Mucosa of rectum (tissue), 2 donors: ENCODE measurements around the gene ETS1.

Source experiments
- H3K27ac ChIP-seq, 2 donors: one replicate each; pipeline ENCODE4 v1.7.0; 2013; ENCODE audit warnings: inconsistent platforms in 2 of 2, low read depth in 2 of 2, low read length in 2 of 2
- H3K27me3 ChIP-seq, 2 donors: one replicate each; pipeline ENCODE4 v1.7.0; 2013; ENCODE audit warnings: low read length in 2 of 2; ENCODE audit not compliant: control insufficient read depth in 2 of 2, insufficient read depth in 2 of 2
- H3K36me3 ChIP-seq, 2 donors: one replicate each; pipeline ENCODE4 v1.7.0; 2013; ENCODE audit warnings: low read length in 2 of 2; ENCODE audit not compliant: control insufficient read depth in 2 of 2, insufficient read depth in 2 of 2
- H3K4me1 ChIP-seq, 2 donors: one replicate each; pipeline ENCODE4 v1.7.0; 2013; ENCODE audit warnings: low read length in 2 of 2, mild to moderate bottlenecking in 1 of 2; ENCODE audit not compliant: control insufficient read depth in 2 of 2, insufficient read depth in 2 of 2
- H3K4me3 ChIP-seq, 2 donors: one replicate each; pipeline ENCODE4 v1.7.0; 2013; ENCODE audit warnings: low read length in 2 of 2
- H3K9ac ChIP-seq, 2 donors: one replicate each; pipeline ENCODE4 v1.7.0; 2013; ENCODE audit warnings: low read length in 2 of 2, low read depth in 1 of 2, mild to moderate bottlenecking in 1 of 2
- H3K9me3 ChIP-seq, 2 donors: one replicate each; pipeline ENCODE4 v1.7.0; 2013; ENCODE audit warnings: low read length in 2 of 2; ENCODE audit not compliant: control insufficient read depth in 2 of 2
- donor health status: healthy.
- donor health status: Normal muscosa, but diverticular disease.

ETS1 gene

DNA sequence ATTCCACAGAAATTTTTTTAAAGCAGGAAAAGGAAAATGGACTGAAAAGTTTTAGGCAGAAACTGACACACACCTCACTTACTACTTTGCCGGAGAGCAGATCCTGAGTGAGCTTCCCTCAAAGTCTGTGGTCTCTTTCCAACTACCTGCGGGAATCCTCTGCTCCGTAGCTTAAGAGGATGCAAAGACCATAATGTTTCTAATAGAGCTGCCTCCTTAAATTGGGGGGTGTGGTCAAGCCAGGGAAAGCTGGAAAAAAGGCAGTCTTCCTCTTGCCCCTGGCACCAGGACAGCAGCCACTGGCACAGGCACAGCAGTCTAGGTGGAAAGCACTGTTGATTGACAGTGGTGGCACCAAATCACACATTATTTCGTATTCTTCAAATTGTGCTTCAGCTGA is at the start of gene ETS1:
Gene ETS1 (minus strand): TSS at position 144 of the 400 bp plus-strand sequence. CDS start 14,428 bp downstream, outside the sequence.
- Histone ChIP-seq H3K4me3 (peak within 1 kb of the TSS in 1 of 2 donors; percentile 19), H3K9me3 (no peaks in the 10 kb centered on the region), H3K36me3 (no peaks in the 10 kb centered on the region), H3K9ac (no peak within 1 kb of the TSS), H3K4me1 (no peaks in the 10 kb centered on the region), H3K27me3 (no peaks in the 10 kb centered on the region), H3K27ac (no peak within 1 kb of the TSS)

GRCh38 chr11:128634395-128634794 is 47.0 kb upstream of the ETS1 start:
- H3K4me3 ChIP-seq = no peak overlapping the region
- no peaks in the 10 kb centered on the region for H3K9me3 ChIP-seq
- H3K27ac ChIP-seq = no peak overlapping the region
- H3K4me1 ChIP-seq = peaks cover 6 to 10% of the 10 kb centered on the region in 2 donors
- H3K36me3 ChIP-seq = no peaks in the 10 kb centered on the region
- no peaks in the 10 kb centered on the region for H3K27me3 ChIP-seq
- no peak overlapping the region for H3K9ac ChIP-seq

GRCh38 chr11:128633384-128633965 is 46.1 kb upstream of the ETS1 start:
- H3K27ac ChIP-seq = no peak overlapping the region
- no peaks in the 10 kb centered on the region for H3K9me3 ChIP-seq
- no peak overlapping the region for H3K9ac ChIP-seq
- H3K4me3 ChIP-seq = no peak overlapping the region
- no peaks in the 10 kb centered on the region for H3K27me3 ChIP-seq
- H3K4me1 ChIP-seq = peaks cover 6 to 10% of the 10 kb centered on the region in 2 donors
- no peaks in the 10 kb centered on the region for H3K36me3 ChIP-seq

GRCh38 chr11:128632141-128632791 is 44.9 kb upstream of the ETS1 start:
- Histone ChIP-seq H3K27me3 (no peaks in the 10 kb centered on the region), H3K36me3 (no peaks in the 10 kb centered on the region), H3K9ac (no peak overlapping the region), H3K4me1 (peaks cover 6 to 10% of the 10 kb centered on the region in 2 donors), H3K9me3 (no peaks in the 10 kb centered on the region), H3K27ac (no peak overlapping the region), H3K4me3 (no peak overlapping the region)

DNA sequence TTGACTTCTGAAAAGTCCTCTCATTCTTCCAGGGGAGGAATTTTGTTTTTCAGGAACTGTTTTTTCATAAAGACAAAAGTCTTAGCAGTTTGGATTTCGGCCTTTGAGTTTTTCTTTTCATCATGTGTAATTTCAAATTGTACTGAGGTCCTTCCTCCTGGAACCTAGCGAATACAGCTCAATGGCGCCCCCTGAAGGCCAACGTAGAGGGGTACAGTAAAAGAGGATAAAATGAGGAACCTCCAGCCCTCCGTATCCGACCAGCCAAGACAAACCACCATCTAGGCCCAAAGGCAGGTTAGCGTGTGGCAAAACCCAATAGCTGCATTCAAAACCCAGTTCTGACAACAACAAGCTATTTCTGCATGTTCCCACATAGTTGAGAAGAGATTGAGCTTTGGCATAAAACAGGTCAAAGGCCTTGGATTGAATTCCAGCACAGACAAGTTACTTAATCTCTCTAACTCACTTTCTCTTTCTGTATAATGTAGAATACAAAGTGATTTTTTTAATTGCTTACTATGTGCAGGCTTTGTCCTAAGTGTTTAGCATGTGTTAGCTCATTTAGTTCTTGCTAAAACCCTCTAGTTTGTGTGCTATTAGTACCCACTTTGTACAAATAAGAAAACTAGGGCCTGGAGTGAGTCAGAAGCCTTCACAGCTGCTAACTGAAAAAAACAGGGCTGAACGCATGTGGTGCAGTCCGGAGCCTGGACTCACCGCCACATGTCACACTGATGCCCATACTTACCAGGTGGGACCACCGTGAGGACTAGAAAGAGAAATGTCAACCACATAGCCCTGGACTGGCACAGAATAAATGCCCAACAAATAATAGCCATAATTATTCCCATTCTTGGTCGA is 43.2 kb upstream of the ETS1 start:
- H3K4me3 ChIP-seq = peak overlapping the region in 1 of 2 donors; percentile 50
- no peak overlapping the region for H3K27ac ChIP-seq
- H3K4me1 ChIP-seq = peaks cover 6 to 22% of the 10 kb centered on the region in 2 donors
- H3K9me3 ChIP-seq = no peaks in the 10 kb centered on the region
- H3K27me3 ChIP-seq = no peaks in the 10 kb centered on the region
- peak overlapping the region; percentile 59 to 70 for H3K9ac ChIP-seq
- no peaks in the 10 kb centered on the region for H3K36me3 ChIP-seq

DNA sequence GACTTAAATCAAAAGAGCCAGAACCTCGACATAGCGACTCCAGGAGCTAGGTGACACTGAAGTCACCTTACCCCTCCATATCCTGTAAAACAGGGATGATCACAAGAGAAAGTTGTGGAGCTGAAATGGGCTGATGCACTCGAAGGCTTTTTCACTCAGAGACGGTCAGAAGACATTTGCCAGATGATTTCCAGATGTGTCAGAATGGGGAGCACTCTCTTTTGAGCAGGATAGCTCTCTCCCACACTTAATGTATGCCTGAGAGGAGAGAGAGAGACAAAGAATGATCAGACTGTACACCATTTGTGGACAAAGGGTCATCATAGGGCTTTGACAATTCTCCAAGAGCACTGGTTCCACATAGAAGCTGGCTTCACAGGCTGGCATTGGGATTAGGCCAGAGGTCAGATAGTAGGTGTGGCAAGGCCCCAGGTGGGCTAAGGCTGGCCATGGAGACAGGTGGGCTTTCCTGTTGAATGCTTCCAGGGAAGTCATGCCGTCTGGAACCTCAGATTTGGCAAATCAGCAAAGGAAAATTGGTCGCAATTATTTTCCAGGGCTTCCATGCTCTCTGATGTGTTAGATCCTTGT is 42.3 kb upstream of the ETS1 start:
- no peaks in the 10 kb centered on the region for H3K36me3 ChIP-seq
- peak overlapping the region in 1 of 2 donors; percentile 29 for H3K27ac ChIP-seq
- H3K4me1 ChIP-seq = peaks cover 8 to 29% of the 10 kb centered on the region in 2 donors
- no peak overlapping the region for H3K9ac ChIP-seq
- H3K9me3 ChIP-seq = no peaks in the 10 kb centered on the region
- peaks cover 0 to 2% of the 10 kb centered on the region in 2 donors for H3K27me3 ChIP-seq
- no peak overlapping the region for H3K4me3 ChIP-seq

DNA sequence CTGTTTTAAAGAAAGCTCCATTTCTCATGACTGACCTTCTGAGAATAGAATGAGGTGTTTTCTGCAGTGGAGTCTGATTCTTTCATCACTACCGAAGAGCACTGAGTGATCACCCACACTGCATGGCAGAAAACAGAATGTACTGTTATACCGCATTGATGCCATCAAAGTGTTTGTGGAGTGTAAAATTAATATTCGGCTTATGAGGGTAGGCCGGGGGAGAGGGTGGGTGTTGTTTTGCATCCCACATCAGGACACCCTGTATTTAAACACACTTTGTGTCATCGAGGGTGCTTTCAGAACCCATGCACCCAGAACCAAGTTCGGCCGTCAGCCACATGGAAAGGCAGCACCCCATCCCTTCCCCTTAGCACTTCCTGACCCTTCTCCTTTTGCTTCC is 41.3 kb upstream of the ETS1 start:
- Histone ChIP-seq H3K4me1 (peaks cover 8 to 29% of the 10 kb centered on the region in 2 donors), H3K36me3 (no peaks in the 10 kb centered on the region), H3K27ac (peak overlapping the region in 1 of 2 donors; percentile 29), H3K9ac (peak overlapping the region in 1 of 2 donors; percentile 2), H3K4me3 (no peak overlapping the region), H3K9me3 (no peaks in the 10 kb centered on the region), H3K27me3 (peaks cover 0 to 2% of the 10 kb centered on the region in 2 donors)

GRCh38 chr11:128628325-128628673 is 40.9 kb upstream of the ETS1 start:
- Histone ChIP-seq H3K9me3 (no peaks in the 10 kb centered on the region), H3K9ac (no peak overlapping the region), H3K36me3 (no peaks in the 10 kb centered on the region), H3K27me3 (peaks cover 0 to 2% of the 10 kb centered on the region in 2 donors), H3K4me1 (peaks cover 8 to 29% of the 10 kb centered on the region in 2 donors), H3K4me3 (no peak overlapping the region), H3K27ac (peak overlapping the region; percentile 16 to 29)

DNA sequence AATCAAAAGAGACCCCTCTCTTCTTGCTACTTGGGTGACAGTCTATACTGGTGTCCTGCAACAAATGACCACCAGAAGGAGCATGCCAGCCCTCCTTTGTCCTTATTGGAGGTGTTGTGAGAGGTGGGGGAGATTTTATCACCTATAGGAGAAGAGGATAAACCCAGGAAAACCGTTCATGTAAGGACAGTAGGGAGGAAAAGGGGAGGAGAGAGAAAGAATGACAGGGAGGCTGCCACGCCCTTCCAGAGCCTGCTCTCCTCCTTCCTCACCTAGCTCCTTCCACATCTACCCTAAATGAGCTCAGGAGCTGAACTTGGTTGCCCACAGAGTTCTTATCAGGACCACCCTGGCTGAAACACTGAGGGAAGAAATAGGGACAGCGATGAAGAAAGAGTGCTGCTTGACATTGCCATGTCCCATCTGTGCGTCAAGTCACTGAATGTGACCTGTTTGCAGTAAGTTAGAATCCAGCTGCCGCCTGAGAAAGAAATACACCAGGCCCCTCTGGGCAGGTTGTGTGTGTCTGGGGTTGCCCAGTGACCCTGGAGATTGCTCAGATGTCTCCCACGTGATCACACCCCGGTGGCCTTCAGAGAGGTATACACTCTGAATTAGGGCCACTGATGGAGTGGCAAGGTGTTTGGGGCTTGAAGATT is 40.4 kb upstream of the ETS1 start:
- peaks cover 8 to 29% of the 10 kb centered on the region in 2 donors for H3K4me1 ChIP-seq
- no peaks in the 10 kb centered on the region for H3K36me3 ChIP-seq
- peak overlapping the region in 1 of 2 donors; percentile 16 for H3K27ac ChIP-seq
- H3K9me3 ChIP-seq = no peaks in the 10 kb centered on the region
- H3K4me3 ChIP-seq = no peak overlapping the region
- no peak overlapping the region for H3K9ac ChIP-seq
- peaks cover 0 to 2% of the 10 kb centered on the region in 2 donors for H3K27me3 ChIP-seq
